Measurements from ENCODE around the gene RHO.

- TF ChIP-seq, protein P1, sequence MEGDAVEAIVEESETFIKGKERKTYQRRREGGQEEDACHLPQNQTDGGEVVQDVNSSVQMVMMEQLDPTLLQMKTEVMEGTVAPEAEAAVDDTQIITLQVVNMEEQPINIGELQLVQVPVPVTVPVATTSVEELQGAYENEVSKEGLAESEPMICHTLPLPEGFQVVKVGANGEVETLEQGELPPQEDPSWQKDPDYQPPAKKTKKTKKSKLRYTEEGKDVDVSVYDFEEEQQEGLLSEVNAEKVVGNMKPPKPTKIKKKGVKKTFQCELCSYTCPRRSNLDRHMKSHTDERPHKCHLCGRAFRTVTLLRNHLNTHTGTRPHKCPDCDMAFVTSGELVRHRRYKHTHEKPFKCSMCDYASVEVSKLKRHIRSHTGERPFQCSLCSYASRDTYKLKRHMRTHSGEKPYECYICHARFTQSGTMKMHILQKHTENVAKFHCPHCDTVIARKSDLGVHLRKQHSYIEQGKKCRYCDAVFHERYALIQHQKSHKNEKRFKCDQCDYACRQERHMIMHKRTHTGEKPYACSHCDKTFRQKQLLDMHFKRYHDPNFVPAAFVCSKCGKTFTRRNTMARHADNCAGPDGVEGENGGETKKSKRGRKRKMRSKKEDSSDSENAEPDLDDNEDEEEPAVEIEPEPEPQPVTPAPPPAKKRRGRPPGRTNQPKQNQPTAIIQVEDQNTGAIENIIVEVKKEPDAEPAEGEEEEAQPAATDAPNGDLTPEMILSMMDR (IDR thresholded peaks at IDR 0.05), result no peak
- no peak for TF ChIP-seq SIN3A (IDR thresholded peaks at IDR 0.05; ENCODE audit: borderline replicate concordance, insufficient read depth, low read depth, low read length)
- TF ChIP-seq REST (IDR thresholded peaks at IDR 0.05; ENCODE audit: insufficient read depth in 1 of 2, low read depth in 2 of 2, low read length in 1 of 2), result no peak
Observed at GRCh38 chr3:129555616-129556357, 27.3 kb downstream of the RHO start.

Measured in Panc1 (cell line).